SK-N-SH (cell line): Measurements from ENCODE around the gene CAMK2D. TPM values are rescaled to one million over a fixed set of nuclear protein-coding genes. Genes with fewer than 3 reads are reported as not detected.
"Not testable (repeated sequence)": the region's sequence is repeated elsewhere in the genome, so short reads cannot be mapped to it uniquely, and the experiment has no call there.

Experiments used
- CTCF ChIA-PET: fragments of 300-600, 350-600 bp; formaldehyde crosslinking; extraction: SDS; loops from one replicate; lab custom pipeline; 2021; lab: Yijun Ruan, JAX
- POLR2A ChIA-PET: fragments of 350-600 bp; sonication (Branson Sonifier 250); formaldehyde crosslinking; extraction: SDS; loops from one replicate; lab custom pipeline; 2020; ENCODE audit warnings: antibody characterized with exemption, inconsistent platforms; lab: Yijun Ruan, JAX
- DNase-seq: peaks from one replicate; pipeline ENCODE4 v3.0.0; 2012
- H2AFZ ChIP-seq: fragments of 200-600 bp; sonication (generic); 2 replicates; pipeline ENCODE4 v1.8.1; 2016; ENCODE audit warnings: antibody characterized with exemption, mild to moderate bottlenecking, low read depth
- H3F3A ChIP-seq: fragments of 200-600 bp; sonication (generic); replicated peaks from 2 replicates; pipeline ENCODE3; 2016; ENCODE audit warnings: antibody characterized with exemption, mild to moderate bottlenecking; ENCODE audit not compliant: insufficient read depth
- H3K27ac ChIP-seq, 2 experiments: fragments of 200-500 bp in 1 of 2; fragments of 200-600 bp in 1 of 2; sonication (Bioruptor generic) in 1 of 2; sonication (generic), shearing (Covaris generic) in 1 of 2; 2 replicates each; pipeline versions ENCODE4 v1.5.1 to v1.6.1; 2014 to 2016; ENCODE audit warnings: low read depth in 2 of 2, inconsistent platforms in 1 of 2, low read length in 1 of 2, mild to moderate bottlenecking in 1 of 2, mixed read lengths in 1 of 2
- H3K27me3 ChIP-seq: fragments of 200-600 bp; sonication (generic), shearing (Covaris generic); 2 replicates; pipeline ENCODE4 v1.6.1; 2016; ENCODE audit warnings: mixed run types; ENCODE audit not compliant: insufficient read depth
- H3K36me3 ChIP-seq, 2 experiments: fragments of 200-500 bp in 1 of 2; fragments of 200-600 bp in 1 of 2; sonication (Bioruptor generic) in 1 of 2; sonication (generic) in 1 of 2; replicated peaks in 1 of 2; 2 replicates each; pipeline versions ENCODE3 to v1.5.1; 2014 to 2016; ENCODE audit warnings: low read length in 1 of 2, mild to moderate bottlenecking in 1 of 2; ENCODE audit not compliant: insufficient read depth in 2 of 2, control insufficient read depth in 1 of 2
- H3K4me1 ChIP-seq, 2 experiments: fragments of 200-500 bp in 1 of 2; fragments of 200-600 bp in 1 of 2; sonication (Bioruptor generic) in 1 of 2; sonication (generic), shearing (Covaris generic) in 1 of 2; 2 replicates each; pipeline versions ENCODE4 v1.5.1 to v1.6.1; 2014 to 2016; ENCODE audit warnings: low read depth in 1 of 2, low read length in 1 of 2, mixed run types in 1 of 2; ENCODE audit not compliant: insufficient read depth in 2 of 2, control insufficient read depth in 1 of 2
- H3K4me2 ChIP-seq: fragments of 200-600 bp; sonication (generic), shearing (Covaris generic); 2 replicates; pipeline ENCODE4 v1.6.1; 2017; ENCODE audit warnings: mixed run types
- H3K4me3 ChIP-seq, 2 experiments: fragments of 200-500 bp in 1 of 2; fragments of 200-600 bp in 1 of 2; sonication (Bioruptor generic) in 1 of 2; sonication (generic), shearing (Covaris generic) in 1 of 2; 2 replicates each; pipeline versions ENCODE4 v1.5.1 to v1.8.1; 2014 to 2016; ENCODE audit warnings: low read depth in 2 of 2, inconsistent platforms in 1 of 2, low read length in 1 of 2, mild to moderate bottlenecking in 1 of 2, mixed read lengths in 1 of 2, moderate library complexity in 1 of 2
- H3K79me2 ChIP-seq: fragments of 200-600 bp; sonication (generic); 2 replicates; pipeline ENCODE4 v1.8.1; 2017; ENCODE audit warnings: mild to moderate bottlenecking; ENCODE audit not compliant: insufficient read depth
- H3K9ac ChIP-seq: fragments of 200-600 bp; sonication (generic); 2 replicates; pipeline ENCODE4 v1.6.1; 2017; ENCODE audit warnings: mixed run types
- H3K9me2 ChIP-seq: fragments of 200-600 bp; sonication (generic); 2 replicates; pipeline ENCODE4 v1.6.1; 2017; ENCODE audit warnings: mixed run types
- H3K9me3 ChIP-seq: fragments of 200-600 bp; sonication (generic); 2 replicates; pipeline ENCODE4 v1.6.1; 2017; ENCODE audit warnings: mixed run types, mild to moderate bottlenecking, moderate library complexity
- H4K20me1 ChIP-seq: fragments of 200-600 bp; sonication (generic); 2 replicates; pipeline ENCODE4 v1.6.1; 2017; ENCODE audit warnings: mild to moderate bottlenecking, mixed run types; ENCODE audit not compliant: insufficient read depth
- FOSL2 ChIP-seq: IDR thresholded peaks from 2 replicates; pipeline ENCODE4 v1.4.0; 2012; ENCODE audit warnings: low read depth, mild to moderate bottlenecking, moderate library complexity, borderline replicate concordance
- JUND ChIP-seq: IDR thresholded peaks from 2 replicates; pipeline ENCODE4 v1.4.0; 2012
- MEF2A ChIP-seq: IDR thresholded peaks from 2 replicates; pipeline ENCODE4 v1.4.0; 2012; ENCODE audit warnings: low read depth, borderline replicate concordance
- TCF12 ChIP-seq: IDR thresholded peaks from 2 replicates; pipeline ENCODE4 v1.4.0; 2012
- WGBS: methylation state at CpG from one replicate; pipeline ENCODE4 v1.1.6; 2017; ENCODE audit warnings: low lambda C conversion rate; 5-methylcytosine and 5-hydroxymethylcytosine counted together
- polyA plus RNA-seq, 3 experiments: library from polyadenylated mRNA; depleted of rRNA; stranded (reverse); fragments of >200 nt; gene quantifications; 2 replicates each; pipeline ENCODE4 v1.2.3, GENCODE V29; 2012
- TF ChIP-seq, protein P1 (sequence below): fragments of 150-350 bp; IDR thresholded peaks from 2 replicates; pipeline ENCODE4 v1.6.1; 2016; ENCODE audit warnings: mild to moderate bottlenecking, low read depth, low read length

The CAMK2D gene
- polyA plus RNA-seq, 1 of the 3 experiments (the other 2 are of a cell fraction) = 17.0 TPM

DNA sequence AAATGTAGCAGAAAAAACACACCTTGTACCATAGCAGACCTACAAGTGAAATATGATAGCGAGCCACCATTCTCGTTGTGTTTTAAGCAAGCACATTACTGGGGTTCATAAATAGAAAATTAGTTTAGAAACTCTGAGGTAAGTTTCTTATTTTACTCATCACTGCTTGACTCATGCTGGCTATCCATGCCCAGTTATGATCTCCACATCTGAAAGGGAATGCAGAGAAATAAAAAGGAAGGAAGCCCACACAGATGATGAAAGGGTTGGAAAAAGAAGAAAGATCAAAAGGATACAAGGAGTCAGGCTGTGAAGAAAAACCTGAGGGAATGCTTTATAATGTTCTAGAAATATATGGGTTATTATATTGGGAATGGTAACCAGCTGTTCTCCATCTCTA is 54.5 kb downstream of the CAMK2D start:
- Histone ChIP-seq H3K27me3 (no peaks in the 10 kb centered on the region), H3K4me3 (no peak overlapping the region), H3K9me3 (no peaks in the 10 kb centered on the region), H3K36me3 (peaks cover 0 to 9% of the 10 kb centered on the region in 2 experiments), H3K4me1 (no peaks in the 10 kb centered on the region; a peak in 2 of 4 replicates), H3K9me2 (no peaks in the 10 kb centered on the region), H2AFZ (no peak overlapping the region), H3F3A (peaks cover 16% of the 10 kb centered on the region), H4K20me1 (peaks cover 10% of the 10 kb centered on the region; the same call in 1 of the 2 replicates), H3K4me2 (no peak overlapping the region), H3K27ac (peak overlapping the region in 1 of 2 experiments; percentile 35; a peak in 2 of 4 replicates), H3K9ac (no peak overlapping the region)
- no peak for DNase-seq
- WGBS = 70% methylated on average over 2 of the region's 2 CpGs
- CTCF ChIA-PET = no interaction called here
- POLR2A ChIA-PET = no interaction called here
- TF ChIP-seq TCF12 (peak; percentile 27; the same call in 1 of the 2 replicates), MEF2A (peak; percentile 65; the same call in 1 of the 2 replicates)
- TF ChIP-seq, protein P1, sequence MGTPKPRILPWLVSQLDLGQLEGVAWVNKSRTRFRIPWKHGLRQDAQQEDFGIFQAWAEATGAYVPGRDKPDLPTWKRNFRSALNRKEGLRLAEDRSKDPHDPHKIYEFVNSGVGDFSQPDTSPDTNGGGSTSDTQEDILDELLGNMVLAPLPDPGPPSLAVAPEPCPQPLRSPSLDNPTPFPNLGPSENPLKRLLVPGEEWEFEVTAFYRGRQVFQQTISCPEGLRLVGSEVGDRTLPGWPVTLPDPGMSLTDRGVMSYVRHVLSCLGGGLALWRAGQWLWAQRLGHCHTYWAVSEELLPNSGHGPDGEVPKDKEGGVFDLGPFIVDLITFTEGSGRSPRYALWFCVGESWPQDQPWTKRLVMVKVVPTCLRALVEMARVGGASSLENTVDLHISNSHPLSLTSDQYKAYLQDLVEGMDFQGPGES = no peak
- TF ChIP-seq, all 33 proteins: peak for 2
- H3K79me2 ChIP-seq = peaks cover 79% of the 10 kb centered on the region

- H3K4me2 ChIP-seq, H3K9ac ChIP-seq, DNase-seq, H3K27me3 ChIP-seq, POLR2A ChIA-PET, H3K4me3 ChIP-seq, H3K27ac ChIP-seq, CTCF ChIA-PET, H4K20me1 ChIP-seq, H3K36me3 ChIP-seq, H3K9me2 ChIP-seq, H2AFZ ChIP-seq, H3K9me3 ChIP-seq: not testable (repeated sequence)
- Histone ChIP-seq H3K4me1 (peaks cover 3 to 12% of the 10 kb centered on the region in 2 experiments; a peak in 3 of 4 replicates), H3F3A (peaks cover 26% of the 10 kb centered on the region), H3K79me2 (peaks cover 82% of the 10 kb centered on the region)
- WGBS = 96% methylated on average over 6 of the region's 6 CpGs
Observed at GRCh38 chr4:113705097-113705496, 56.4 kb downstream of the CAMK2D start.

DNA sequence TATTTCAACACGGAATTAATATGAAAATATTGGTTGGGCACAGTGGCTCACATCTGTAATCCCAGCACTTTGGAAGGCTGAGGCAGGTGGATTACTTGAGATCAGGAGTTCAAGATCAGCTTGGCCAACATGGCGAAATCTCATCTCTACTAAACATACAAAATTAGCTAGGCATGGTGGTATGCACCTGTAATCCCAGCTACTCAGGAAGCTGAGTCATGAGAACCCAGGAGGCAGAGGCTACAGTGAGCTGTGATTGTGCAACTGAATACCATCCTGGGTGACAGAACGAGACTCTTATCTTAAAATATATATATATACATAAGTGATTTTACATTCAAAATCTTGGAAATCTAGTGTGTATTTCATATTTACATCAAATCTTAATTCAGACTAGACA is 58.9 kb downstream of the CAMK2D start:
- H3K79me2 ChIP-seq = peaks cover 82% of the 10 kb centered on the region
- POLR2A ChIA-PET, H3K9ac ChIP-seq, DNase-seq, H3K27me3 ChIP-seq, H3K9me3 ChIP-seq, H3K36me3 ChIP-seq, H3K4me3 ChIP-seq, H2AFZ ChIP-seq, H4K20me1 ChIP-seq, H3K9me2 ChIP-seq, H3K4me2 ChIP-seq, H3K27ac ChIP-seq: not testable (repeated sequence)
- 82% methylated on average over 3 of the region's 3 CpGs for WGBS
- H3K4me1 ChIP-seq = peaks cover 3 to 15% of the 10 kb centered on the region in 2 experiments; a peak in 3 of 4 replicates
- H3F3A ChIP-seq = peaks cover 24% of the 10 kb centered on the region
- CTCF ChIA-PET = interaction anchor here (1.3 to 1.7 kb wide), 3 partner anchors 10 to 155 kb away, joined by 3 to 6 read pairs (median 4); no protein-coding TSS in a partner anchor
- 0 out of 2 replicates have a peak, but pooled peaks have one; percentile 13 for TF ChIP-seq JUND
- TF ChIP-seq FOSL2 = 0 out of 2 replicates have a peak, but pooled peaks have one; percentile 13
